Measurements from ENCODE around the gene EGR4. TPM values are rescaled to one million over a fixed set of nuclear protein-coding genes. Genes with fewer than 3 reads are reported as not detected.

EGR4 gene
- total RNA-seq = not detected
- long read RNA-seq = 0 reads

DNA sequence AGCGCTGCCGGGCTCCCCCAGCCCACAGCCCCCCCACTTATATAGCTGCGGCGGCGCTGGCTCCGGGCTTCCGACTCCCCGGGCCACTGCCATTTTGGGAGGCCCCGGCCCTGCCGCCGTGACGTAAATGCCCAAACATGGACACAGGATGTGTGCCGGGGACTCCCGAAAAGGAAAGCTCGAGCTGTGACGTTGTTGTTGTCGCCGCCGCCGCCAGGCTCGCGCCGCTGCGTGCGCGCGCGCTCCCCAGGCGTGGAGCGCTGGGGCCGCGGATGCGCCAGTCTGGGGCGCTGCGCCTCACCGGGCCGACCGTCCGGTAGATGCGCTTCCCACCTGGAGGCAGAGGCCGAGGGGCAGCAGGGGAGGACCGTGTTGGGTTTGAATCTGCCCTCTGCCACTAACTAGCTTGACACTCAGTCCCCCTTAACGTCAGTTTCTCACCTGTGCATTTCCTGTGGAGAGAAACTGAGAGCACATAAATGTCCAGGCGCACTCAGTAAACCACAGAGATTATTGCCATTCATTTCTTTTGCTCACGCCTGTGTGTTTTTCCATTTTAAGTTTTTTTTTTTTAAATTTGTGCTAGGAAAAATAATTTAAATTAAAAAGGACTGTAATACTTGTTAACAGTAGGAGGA is at the start of gene EGR4:
EGR4 (minus strand) TSS at position 15 of the 638 bp plus-strand sequence. CDS start 231 bp downstream, outside the sequence.
- peaks cover 0 to 5% (median 0%) of the 10 kb centered on the region in 4 donors for H3K4me1 ChIP-seq
- H3K9me3 ChIP-seq = no peaks in the 10 kb centered on the region
- peak within 1 kb of the TSS; percentile 20 to 35 (median 34) for H3K4me3 ChIP-seq
- intact Hi-C loops (cut with DNase I) = no loop called here
- H3K36me3 ChIP-seq = no peaks in the 10 kb centered on the region
- H3K27me3 ChIP-seq = peaks cover 0 to 25% of the 10 kb centered on the region in 2 donors
- 13% methylated on average over 3 of the region's 45 CpGs for WGBS (ENCODE audit: insufficient coverage, low coverage, low lambda C conversion rate, missing lambda C conversion rate)
- H3K27ac ChIP-seq = no peak within 1 kb of the TSS
- ATAC-seq (peak; percentile 51 to 76 (median 58)), DNase-seq (peak in 2 of 3 donors; percentile 55 to 58)
- TF ChIP-seq, protein P1, sequence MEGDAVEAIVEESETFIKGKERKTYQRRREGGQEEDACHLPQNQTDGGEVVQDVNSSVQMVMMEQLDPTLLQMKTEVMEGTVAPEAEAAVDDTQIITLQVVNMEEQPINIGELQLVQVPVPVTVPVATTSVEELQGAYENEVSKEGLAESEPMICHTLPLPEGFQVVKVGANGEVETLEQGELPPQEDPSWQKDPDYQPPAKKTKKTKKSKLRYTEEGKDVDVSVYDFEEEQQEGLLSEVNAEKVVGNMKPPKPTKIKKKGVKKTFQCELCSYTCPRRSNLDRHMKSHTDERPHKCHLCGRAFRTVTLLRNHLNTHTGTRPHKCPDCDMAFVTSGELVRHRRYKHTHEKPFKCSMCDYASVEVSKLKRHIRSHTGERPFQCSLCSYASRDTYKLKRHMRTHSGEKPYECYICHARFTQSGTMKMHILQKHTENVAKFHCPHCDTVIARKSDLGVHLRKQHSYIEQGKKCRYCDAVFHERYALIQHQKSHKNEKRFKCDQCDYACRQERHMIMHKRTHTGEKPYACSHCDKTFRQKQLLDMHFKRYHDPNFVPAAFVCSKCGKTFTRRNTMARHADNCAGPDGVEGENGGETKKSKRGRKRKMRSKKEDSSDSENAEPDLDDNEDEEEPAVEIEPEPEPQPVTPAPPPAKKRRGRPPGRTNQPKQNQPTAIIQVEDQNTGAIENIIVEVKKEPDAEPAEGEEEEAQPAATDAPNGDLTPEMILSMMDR (IDR thresholded peaks at IDR 0.05) = no peak
- TF ChIP-seq POLR2A (IDR thresholded peaks at IDR 0.05) = no peak

DNA sequence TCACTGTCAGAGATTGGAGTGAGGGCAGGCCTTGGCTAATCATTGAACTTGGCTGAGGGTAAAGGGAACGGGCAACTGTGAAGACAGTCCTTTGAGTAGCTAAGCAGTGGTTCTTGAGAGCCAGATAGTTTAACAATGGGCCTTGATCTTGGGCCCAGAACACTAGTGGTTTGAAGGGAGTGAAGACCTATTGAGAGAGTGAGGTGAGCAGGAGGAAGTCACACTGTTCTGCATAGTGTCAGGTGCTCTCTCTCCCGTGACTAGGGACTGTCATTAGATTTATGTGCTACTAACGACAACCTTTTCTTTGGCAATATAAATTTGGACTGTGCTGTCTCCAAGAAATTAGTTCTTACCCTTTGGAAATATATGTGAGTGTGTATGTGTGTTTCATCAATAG is 47.7 kb upstream of the EGR4 start:
- Histone ChIP-seq H3K4me3 (no peak overlapping the region), H3K27me3 (no peaks in the 10 kb centered on the region), H3K4me1 (no peaks in the 10 kb centered on the region), H3K36me3 (no peaks in the 10 kb centered on the region), H3K27ac (no peak overlapping the region), H3K9me3 (no peaks in the 10 kb centered on the region)
- WGBS (ENCODE audit: insufficient coverage, low coverage, low lambda C conversion rate, missing lambda C conversion rate) = 63% methylated on average over 3 of the region's 3 CpGs
- ATAC-seq (no peak), DNase-seq (no peak)
- TF ChIP-seq, protein P1 (IDR thresholded peaks at IDR 0.05) = no peak
- TF ChIP-seq POLR2A (IDR thresholded peaks at IDR 0.05) = no peak
- intact Hi-C loops (cut with DNase I) = no loop called here

DNA sequence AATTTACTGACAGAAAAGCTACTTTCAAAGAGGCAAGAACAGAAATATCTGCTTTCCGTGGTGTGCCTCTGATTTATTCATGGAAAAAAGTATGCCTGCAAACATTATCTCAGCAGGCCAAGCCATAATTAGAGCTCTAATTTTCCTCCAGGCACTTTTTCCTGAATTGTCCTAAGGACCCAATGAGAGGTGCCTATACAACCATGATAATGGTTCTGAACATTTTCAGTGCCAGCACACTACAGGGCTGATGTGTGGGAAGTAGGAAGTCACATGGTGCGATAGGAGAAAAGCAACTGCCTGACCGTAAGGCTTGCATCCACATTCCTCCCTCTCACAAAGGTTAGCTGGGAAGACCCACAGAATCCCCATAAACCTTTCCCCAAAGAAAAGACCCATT is 45.9 kb upstream of the EGR4 start:
- no peaks in the 10 kb centered on the region for H3K9me3 ChIP-seq
- intact Hi-C loops (cut with DNase I) = no loop called here
- no peak overlapping the region for H3K4me3 ChIP-seq
- WGBS (ENCODE audit: insufficient coverage, low coverage, low lambda C conversion rate, missing lambda C conversion rate) = 57% methylated on average over 2 of the region's 3 CpGs
- no peaks in the 10 kb centered on the region for H3K4me1 ChIP-seq
- H3K27me3 ChIP-seq = no peaks in the 10 kb centered on the region
- ATAC-seq (no peak), DNase-seq (no peak)
- TF ChIP-seq, protein P1 (IDR thresholded peaks at IDR 0.05) = no peak
- TF ChIP-seq POLR2A (IDR thresholded peaks at IDR 0.05) = no peak
- H3K27ac ChIP-seq = no peak overlapping the region
- H3K36me3 ChIP-seq = no peaks in the 10 kb centered on the region

DNA sequence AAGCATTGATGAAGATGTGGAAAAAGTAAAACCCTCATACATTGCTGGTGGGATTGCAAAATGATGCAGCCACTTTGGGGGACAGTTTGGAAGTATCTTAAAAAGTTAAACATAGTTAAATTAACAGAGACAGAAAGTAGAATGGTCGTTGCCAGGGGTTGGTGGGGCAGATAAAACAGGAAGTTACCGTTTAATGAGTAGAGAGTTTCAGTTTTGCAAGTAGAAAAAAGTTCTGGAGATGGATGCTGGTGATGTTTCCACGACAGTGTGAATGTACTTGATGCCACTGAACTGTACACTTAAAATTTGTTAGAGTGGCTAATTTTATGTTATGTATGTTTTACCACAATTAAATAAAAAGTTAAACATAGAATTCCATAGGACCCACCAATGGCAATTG is 44.5 kb upstream of the EGR4 start:
- no peak overlapping the region for H3K27ac ChIP-seq
- H3K36me3 ChIP-seq = no peaks in the 10 kb centered on the region
- H3K4me1 ChIP-seq = no peaks in the 10 kb centered on the region
- H3K27me3 ChIP-seq = no peaks in the 10 kb centered on the region
- no peak for ATAC-seq
- no peak overlapping the region for H3K4me3 ChIP-seq
- H3K9me3 ChIP-seq = no peaks in the 10 kb centered on the region
- TF ChIP-seq, protein P1 (IDR thresholded peaks at IDR 0.05) = no peak
- no peak for DNase-seq
- WGBS (ENCODE audit: insufficient coverage, low coverage, low lambda C conversion rate, missing lambda C conversion rate) = 19% methylated on average over 3 of the region's 3 CpGs
- intact Hi-C loops (cut with DNase I) = no loop called here

All from right lobe of liver (tissue), 6 donors.